WERI-Rb-1 (cell line): ENCODE measurements around the gene GPBP1.
"Not testable (repeated sequence)": the region's sequence is repeated elsewhere in the genome, so short reads cannot be mapped to it uniquely, and the experiment has no call there.

Experiments used
- DNase-seq: peaks from one replicate; pipeline ENCODE4 v3.0.0-alpha.2; 2020
- H3K27ac ChIP-seq: fragments of 250-450 bp; sonication (Bioruptor Pico); 2 replicates; pipeline ENCODE4 v1.5.1; 2020; ENCODE audit warnings: mild to moderate bottlenecking, moderate library complexity
- H3K27me3 ChIP-seq: fragments of 250-450 bp; sonication (Bioruptor Pico); 2 replicates; pipeline ENCODE4 v1.5.1; 2021; ENCODE audit warnings: mild to moderate bottlenecking, low read depth, moderate library complexity; ENCODE audit not compliant: insufficient read depth, severe bottlenecking
- H3K36me3 ChIP-seq: fragments of 250-450 bp; sonication (Bioruptor Pico); 2 replicates; pipeline ENCODE4 v1.5.1; 2020; ENCODE audit warnings: mild to moderate bottlenecking, moderate library complexity
- H3K4me3 ChIP-seq: 2 replicates; pipeline ENCODE4 v1.5.1; 2011; ENCODE audit warnings: low read depth, mild to moderate bottlenecking, control low read depth, low read length
- H3K9me3 ChIP-seq: fragments of 250-450 bp; sonication (Bioruptor Pico); 2 replicates; pipeline ENCODE4 v1.5.1; 2021; ENCODE audit warnings: mild to moderate bottlenecking, moderate library complexity; ENCODE audit not compliant: severe bottlenecking
- CTCF ChIP-seq: IDR thresholded peaks from 2 replicates; pipeline ENCODE4 v1.5.1; 2011; ENCODE audit warnings: low read depth, mild to moderate bottlenecking, control low read depth, inconsistent platforms, low read length

Gene GPBP1

GRCh38 chr5:57276353-57276752 is 102.5 kb downstream of the GPBP1 start:
- H3K27me3 ChIP-seq = no peaks in the 10 kb centered on the region
- TF ChIP-seq CTCF = no peak
- H3K9me3 ChIP-seq = no peaks in the 10 kb centered on the region
- peak; percentile 24 for DNase-seq
- no peak overlapping the region for H3K4me3 ChIP-seq
- H3K36me3 ChIP-seq = no peaks in the 10 kb centered on the region
- H3K27ac ChIP-seq = no peak overlapping the region

- Histone ChIP-seq H3K27me3 (no peaks in the 10 kb centered on the region), H3K36me3 (no peaks in the 10 kb centered on the region), H3K9me3 (no peaks in the 10 kb centered on the region), H3K27ac (no peak overlapping the region), H3K4me3 (no peak overlapping the region)
- DNase-seq = no peak
- no peak for TF ChIP-seq CTCF
These were observed 103.2 kb downstream of the GPBP1 start for GRCh38 chr5:57277085-57277484.

GRCh38 chr5:57280853-57281252 is 107.0 kb downstream of the GPBP1 start:
- no peaks in the 10 kb centered on the region for H3K9me3 ChIP-seq
- no peak overlapping the region for H3K4me3 ChIP-seq
- H3K27ac ChIP-seq = no peak overlapping the region
- TF ChIP-seq CTCF = no peak
- H3K27me3 ChIP-seq = no peaks in the 10 kb centered on the region
- no peak for DNase-seq
- no peaks in the 10 kb centered on the region for H3K36me3 ChIP-seq

GRCh38 chr5:57285084-57285483 is 111.2 kb downstream of the GPBP1 start:
- H3K27me3 ChIP-seq, DNase-seq, H3K27ac ChIP-seq, H3K9me3 ChIP-seq, H3K4me3 ChIP-seq, H3K36me3 ChIP-seq: not testable (repeated sequence)

- H3K27ac ChIP-seq = no peak overlapping the region
- DNase-seq = no peak
- H3K4me3 ChIP-seq = no peak overlapping the region
- H3K36me3 ChIP-seq = no peaks in the 10 kb centered on the region
- no peaks in the 10 kb centered on the region for H3K27me3 ChIP-seq
- H3K9me3 ChIP-seq = no peaks in the 10 kb centered on the region
- no peak for TF ChIP-seq CTCF
These were observed 118.0 kb downstream of the GPBP1 start for GRCh38 chr5:57291894-57292293.

GRCh38 chr5:57292336-57292735 is 118.5 kb downstream of the GPBP1 start:
- H3K36me3 ChIP-seq = no peaks in the 10 kb centered on the region
- H3K27ac ChIP-seq = no peak overlapping the region
- DNase-seq = no peak
- TF ChIP-seq CTCF = no peak
- H3K9me3 ChIP-seq = no peaks in the 10 kb centered on the region
- H3K27me3 ChIP-seq = no peaks in the 10 kb centered on the region
- no peak overlapping the region for H3K4me3 ChIP-seq
